Measurements from ENCODE around the gene ZNF862.
A peak's percentile ranks its signal among the peaks of the same experiment; 100 is the strongest.

ZNF862 gene

GRCh38 chr7:149855361-149856305 lies 17.5 kb downstream of the ZNF862 start:
- TF ChIP-seq CTCF (IDR thresholded peaks at IDR 0.05; ENCODE audit: borderline replicate concordance, control extremely low read depth, extremely low read depth, insufficient read depth, missing control alignments), result no peak
- no peak for DNase-seq (ENCODE audit: low spot score)
- in situ Hi-C loops (cut with MboI; ENCODE audit: low sequenced_read_pairs, unreplicated experiment), result no loop called here

GRCh38 chr7:149856583-149856982 lies 18.4 kb downstream of the ZNF862 start:
- DNase-seq (ENCODE audit: low spot score), result no peak
- TF ChIP-seq CTCF (IDR thresholded peaks at IDR 0.05; ENCODE audit: borderline replicate concordance, control extremely low read depth, extremely low read depth, insufficient read depth, missing control alignments), result no peak
- in situ Hi-C loops (cut with MboI; ENCODE audit: low sequenced_read_pairs, unreplicated experiment), result no loop called here

- DNase-seq (ENCODE audit: low spot score), result no peak
- TF ChIP-seq CTCF (IDR thresholded peaks at IDR 0.05; ENCODE audit: borderline replicate concordance, control extremely low read depth, extremely low read depth, insufficient read depth, missing control alignments), result no peak
- in situ Hi-C loops (cut with MboI; ENCODE audit: low sequenced_read_pairs, unreplicated experiment), result no loop called here
Measured at GRCh38 chr7:149859369-149859768, 21.2 kb downstream of the ZNF862 start.

- no peak for TF ChIP-seq CTCF (IDR thresholded peaks at IDR 0.05; ENCODE audit: borderline replicate concordance, control extremely low read depth, extremely low read depth, insufficient read depth, missing control alignments)
Measured at GRCh38 chr7:149859876-149860275, 21.7 kb downstream of the ZNF862 start.

GRCh38 chr7:149860821-149861727 lies 22.9 kb downstream of the ZNF862 start:
- in situ Hi-C loops (cut with MboI; ENCODE audit: low sequenced_read_pairs, unreplicated experiment), result no loop called here
- peak; percentile 29 for TF ChIP-seq CTCF (IDR thresholded peaks at IDR 0.05; ENCODE audit: borderline replicate concordance, control extremely low read depth, extremely low read depth, insufficient read depth, missing control alignments)
- DNase-seq (ENCODE audit: low spot score), result no peak

More at GRCh38 chr7:149859876-149860275, 21.7 kb downstream of the ZNF862 start:
- no peak for DNase-seq (ENCODE audit: low spot score)
- in situ Hi-C loops (cut with MboI; ENCODE audit: low sequenced_read_pairs, unreplicated experiment), result no loop called here

GRCh38 chr7:149861728-149862045 lies 23.5 kb downstream of the ZNF862 start:
- in situ Hi-C loops (cut with MboI; ENCODE audit: low sequenced_read_pairs, unreplicated experiment), result no loop called here
- no peak for TF ChIP-seq CTCF (IDR thresholded peaks at IDR 0.05; ENCODE audit: borderline replicate concordance, control extremely low read depth, extremely low read depth, insufficient read depth, missing control alignments)
- no peak for DNase-seq (ENCODE audit: low spot score)

Data from GM13976 (cell line).